GM19023 (cell line): ENCODE data around the gene NBEAL2.
A peak's percentile ranks its signal among the peaks of the same experiment; 100 is the strongest.

Source experiments
- ATAC-seq: cut with Tn5 transposase; IDR thresholded peaks from one replicate; pipeline ENCODE4 v1.9.1; 2021; ENCODE audit warnings: mild to moderate bottlenecking, moderate library complexity; ENCODE audit not compliant: unreplicated experiment

The NBEAL2 gene

DNA sequence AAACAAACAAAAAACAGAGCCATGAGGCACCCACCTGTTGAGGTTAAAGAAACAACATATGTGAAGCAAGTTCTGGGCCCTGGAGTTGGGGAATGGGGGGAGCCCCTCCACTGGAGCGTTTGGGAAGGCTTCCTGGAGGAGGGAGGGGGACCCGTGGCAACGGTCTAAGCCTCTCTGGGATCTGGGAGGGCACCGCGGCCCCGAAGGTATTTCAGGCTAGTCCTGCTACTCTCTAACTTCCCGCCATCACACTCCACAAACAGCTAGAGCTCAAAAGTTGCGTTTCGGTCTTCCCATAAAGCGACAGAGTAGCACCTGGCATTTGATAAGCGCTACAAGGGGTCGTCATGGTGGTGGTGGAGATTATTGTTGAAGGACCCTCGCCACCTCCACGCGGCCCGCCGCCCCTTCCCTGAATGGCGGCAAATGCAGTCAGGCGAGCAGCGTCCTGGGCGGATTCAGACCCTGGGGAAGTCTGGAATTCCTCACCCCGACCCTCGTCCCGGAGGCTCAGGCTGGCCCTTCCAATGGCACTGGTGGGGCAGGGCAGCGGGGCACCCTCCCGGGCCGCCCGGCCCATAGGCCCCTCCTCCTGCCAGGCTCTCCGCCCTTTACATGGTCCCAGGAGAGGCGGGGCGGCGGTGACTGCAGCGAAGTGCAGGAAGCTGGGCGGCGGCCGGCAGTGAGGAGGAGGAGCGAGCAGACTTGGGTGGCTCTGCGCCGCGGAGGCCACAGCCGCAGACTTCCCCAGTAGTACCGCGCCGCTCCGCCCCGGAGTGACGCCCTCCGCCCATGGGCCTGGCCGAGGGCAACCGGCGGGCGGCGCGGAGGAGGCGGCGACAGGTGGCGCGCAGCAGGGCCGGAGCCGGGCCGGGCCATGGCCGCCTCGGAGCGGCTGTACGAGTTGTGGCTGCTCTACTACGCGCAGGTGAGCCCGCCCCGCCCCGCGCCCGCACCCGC lies at the start of gene NBEAL2:
NBEAL2 (plus strand) TSS at position 682 of the 960 bp plus-strand sequence; CDS start at position 878, 196 bp downstream.
- peak; percentile 79 for ATAC-seq

DNA sequence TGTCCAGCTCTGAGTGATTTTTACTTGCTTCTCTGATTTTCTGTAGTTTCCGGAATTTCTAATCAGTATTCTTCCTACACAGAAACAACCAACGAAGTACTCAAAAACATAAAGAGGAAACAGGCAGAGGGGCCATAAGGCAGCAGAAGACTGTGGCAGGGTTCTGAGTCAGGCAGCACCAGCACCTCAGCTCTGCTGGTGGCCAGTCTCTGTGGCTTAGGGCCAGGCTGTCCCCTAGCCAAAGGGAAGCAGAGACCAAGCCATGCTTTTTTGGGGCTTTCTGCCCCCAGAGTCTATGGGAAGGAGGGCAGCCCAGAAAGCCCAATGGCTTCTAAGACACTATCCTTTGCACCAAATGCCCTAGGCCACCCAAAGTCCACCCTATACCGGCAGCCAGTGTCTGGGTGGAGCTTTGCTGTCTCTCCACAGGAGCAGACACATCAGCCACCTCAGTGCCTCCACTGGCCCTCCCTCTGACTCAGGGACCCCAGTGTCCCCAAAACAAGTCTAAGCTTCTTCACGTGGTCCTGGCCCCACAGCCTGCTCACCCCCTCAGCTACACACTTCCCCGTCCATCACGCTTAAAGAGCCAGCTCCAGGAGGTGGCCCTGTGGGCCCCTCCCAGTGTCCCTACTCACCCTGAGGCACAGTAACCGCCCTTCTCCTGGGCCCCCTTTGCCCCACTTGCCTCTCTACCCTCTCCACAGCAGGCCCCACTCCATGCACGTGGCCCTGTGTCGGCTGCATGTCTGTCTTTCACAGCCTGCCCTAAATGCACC lies 49.1 kb upstream of the NBEAL2 start:
- no peak for ATAC-seq

DNA sequence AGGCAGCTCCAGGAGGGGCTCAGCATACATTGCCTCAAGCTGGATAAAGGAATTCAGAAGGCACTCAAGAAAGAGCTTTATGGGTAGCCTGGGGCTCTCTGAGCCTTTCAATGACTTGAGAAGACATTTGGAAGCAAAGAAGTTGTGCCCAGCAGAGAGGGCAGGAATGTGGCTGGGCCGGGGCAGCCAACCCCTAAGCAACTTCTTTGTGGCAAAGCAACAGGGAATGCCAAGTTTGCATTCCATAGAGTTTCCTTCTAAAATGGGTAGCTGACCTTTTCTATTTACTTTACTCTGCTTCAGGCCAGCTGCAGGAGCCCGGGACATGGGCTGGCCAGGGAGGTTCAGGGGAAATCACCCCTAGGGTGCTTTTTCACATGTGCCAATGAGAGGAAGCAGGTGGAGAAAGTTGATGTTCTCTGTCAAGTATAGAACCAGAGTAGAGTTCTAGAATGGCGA lies 48.5 kb upstream of the NBEAL2 start:
- ATAC-seq, result no peak

GRCh38 chr3:46931631-46932331 lies 47.7 kb upstream of the NBEAL2 start:
- no peak for ATAC-seq

GRCh38 chr3:46932455-46933225 lies 46.8 kb upstream of the NBEAL2 start:
- ATAC-seq, result no peak

DNA sequence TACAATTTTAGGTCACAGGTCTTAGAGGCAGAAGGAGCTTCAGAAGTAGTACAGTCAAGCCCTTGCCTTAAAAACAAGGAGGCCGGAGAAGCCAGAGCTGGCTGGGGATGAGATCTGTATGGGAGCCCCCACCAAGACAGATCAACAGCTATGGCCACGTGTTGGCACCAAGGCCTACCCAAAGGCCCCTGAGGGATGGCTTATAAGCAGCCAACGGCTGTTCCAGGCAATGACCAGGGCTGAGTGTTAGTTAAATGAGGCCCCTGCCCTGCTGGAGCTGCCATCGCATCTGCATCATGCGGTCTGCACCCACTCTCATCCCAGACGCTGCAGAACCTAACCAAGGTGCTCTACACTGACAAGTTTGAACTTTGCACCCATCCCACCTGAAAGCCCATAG lies 46.2 kb upstream of the NBEAL2 start:
- no peak for ATAC-seq

GRCh38 chr3:46934072-46934471 lies 45.4 kb upstream of the NBEAL2 start:
- ATAC-seq, result no peak

DNA sequence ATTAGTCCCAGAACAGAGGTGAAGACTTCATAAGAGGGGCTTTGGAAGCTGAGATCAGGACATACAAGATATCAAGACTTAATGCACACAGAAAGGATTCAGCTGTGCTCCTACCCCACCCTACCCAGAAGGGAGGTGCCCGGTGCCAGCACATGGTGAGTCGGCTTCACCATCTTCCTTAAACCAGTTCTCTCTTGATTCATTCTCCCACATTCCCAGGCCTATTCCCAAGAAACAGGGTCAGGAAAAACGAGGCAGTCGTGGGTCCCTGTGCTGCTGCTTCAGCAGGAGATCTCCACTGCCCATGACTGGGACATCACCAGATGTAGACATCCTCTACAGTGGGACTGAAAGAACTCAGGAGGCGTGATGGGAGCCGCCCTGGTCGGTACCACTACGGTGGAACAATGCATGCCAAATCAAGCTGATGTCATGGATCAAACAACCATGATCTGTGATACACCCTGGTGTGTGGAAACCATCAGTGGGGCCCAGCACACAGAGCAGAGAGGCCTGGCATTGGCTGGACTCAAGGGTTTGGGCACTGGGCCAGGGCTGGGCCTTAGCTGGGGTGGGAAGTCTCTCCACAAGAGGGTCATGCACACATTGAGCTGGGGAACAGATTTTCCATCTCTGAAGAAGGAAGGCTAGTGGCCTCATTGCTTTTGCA lies 44.8 kb upstream of the NBEAL2 start:
- no peak for ATAC-seq

DNA sequence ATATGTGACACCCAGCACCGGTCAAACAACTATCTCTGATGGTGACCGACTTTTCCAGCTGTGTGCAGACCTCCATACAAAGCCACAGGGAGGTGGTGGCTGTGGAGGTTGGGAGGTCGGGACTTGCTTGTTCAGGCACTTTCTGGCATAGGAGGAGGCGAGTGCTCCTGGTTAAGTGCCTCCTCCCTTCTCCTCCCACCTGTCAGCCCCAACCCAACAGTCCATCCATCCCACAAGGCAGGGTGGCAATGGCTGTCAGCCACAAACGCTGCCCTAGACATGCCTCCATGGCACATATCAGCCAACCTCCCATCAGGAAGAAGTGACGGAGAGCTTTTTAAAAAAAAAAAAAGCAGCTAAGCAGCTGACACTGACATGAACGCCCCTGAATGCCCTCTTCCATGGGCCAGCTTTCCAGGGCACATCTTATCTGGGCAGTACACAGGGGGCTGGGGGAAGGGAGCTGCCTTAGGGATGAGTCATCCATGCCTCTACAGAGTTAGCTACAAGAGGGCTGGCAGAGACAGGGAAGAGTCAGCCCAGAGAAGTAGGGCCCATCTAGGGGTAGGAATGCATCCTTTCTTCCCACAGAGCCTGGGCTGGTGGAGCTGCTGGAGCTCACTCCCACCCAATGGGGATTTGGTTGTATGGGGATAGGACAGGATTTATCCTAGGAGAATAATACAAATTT lies 44.2 kb upstream of the NBEAL2 start:
- ATAC-seq, result no peak

DNA sequence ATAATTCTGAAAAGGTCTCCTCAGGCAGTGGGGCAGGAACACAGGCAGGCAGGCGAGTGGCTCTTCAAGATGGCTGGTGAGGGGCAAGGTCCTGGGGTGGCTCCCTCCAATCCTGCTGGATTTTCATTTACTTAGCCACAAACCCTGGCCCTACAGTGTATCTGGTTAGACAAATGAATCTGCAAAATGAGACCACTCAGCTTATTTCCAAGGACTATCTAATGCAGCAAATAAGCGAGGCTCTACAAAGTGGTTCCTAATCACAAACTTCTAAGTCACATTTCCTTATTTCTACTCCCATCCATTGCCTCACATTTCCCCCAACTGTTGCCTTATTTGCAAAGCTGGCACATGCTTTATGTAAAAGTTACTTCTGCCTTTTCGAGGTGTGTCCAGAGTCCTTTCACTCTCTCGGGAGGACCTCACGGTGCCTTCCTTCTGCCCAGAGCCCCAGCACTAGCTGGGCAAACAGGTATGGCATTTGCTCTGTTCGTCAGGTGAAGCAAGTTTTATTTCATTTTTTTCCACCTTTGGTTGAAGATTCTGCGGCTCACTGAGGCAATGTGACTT lies 43.4 kb upstream of the NBEAL2 start:
- no peak for ATAC-seq

- no peak for ATAC-seq
These were observed 42.7 kb upstream of the NBEAL2 start for GRCh38 chr3:46936733-46937250.

- ATAC-seq, result no peak
These were observed 41.3 kb upstream of the NBEAL2 start for GRCh38 chr3:46938118-46938517.

- no peak for ATAC-seq
These were observed 39.7 kb upstream of the NBEAL2 start for GRCh38 chr3:46939578-46940445.

- ATAC-seq, result no peak
These were observed 37.4 kb upstream of the NBEAL2 start for GRCh38 chr3:46942076-46942475.

- no peak for ATAC-seq
These were observed 36.8 kb upstream of the NBEAL2 start for GRCh38 chr3:46942481-46943236.

GRCh38 chr3:46943237-46944187 lies 36.0 kb upstream of the NBEAL2 start:
- ATAC-seq, result no peak
